NCI-H82 (cell line): Measurements from ENCODE around the gene CRYZ.
"Not testable (repeated sequence)": the region's sequence is repeated elsewhere in the genome, so short reads cannot be mapped to it uniquely, and the experiment has no call there.

ENCODE experiments used
- DNase-seq: peaks from one replicate; lab custom pipeline; 2025; lab: John Stamatoyannopoulos, UW

The CRYZ gene

DNA sequence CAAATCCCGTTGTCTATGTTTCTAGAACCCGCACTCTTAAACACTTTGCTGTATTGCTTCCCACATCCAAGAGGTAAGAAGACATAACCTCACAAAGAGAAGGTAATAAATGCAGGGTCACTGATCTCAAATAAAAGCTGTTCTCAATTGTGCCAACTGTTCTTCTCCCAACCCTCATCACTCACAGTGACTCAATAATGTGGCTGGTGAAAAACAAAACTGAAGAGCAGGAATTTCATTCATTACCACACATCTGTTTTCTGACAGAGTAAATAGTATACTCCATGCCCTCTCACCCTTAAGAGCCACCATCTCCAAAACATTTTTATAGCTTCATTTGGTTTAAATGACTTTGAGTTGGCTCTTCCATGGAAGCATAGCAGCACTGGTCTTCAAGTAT, 53.0 kb downstream of the CRYZ start:
- no peak for DNase-seq

DNA sequence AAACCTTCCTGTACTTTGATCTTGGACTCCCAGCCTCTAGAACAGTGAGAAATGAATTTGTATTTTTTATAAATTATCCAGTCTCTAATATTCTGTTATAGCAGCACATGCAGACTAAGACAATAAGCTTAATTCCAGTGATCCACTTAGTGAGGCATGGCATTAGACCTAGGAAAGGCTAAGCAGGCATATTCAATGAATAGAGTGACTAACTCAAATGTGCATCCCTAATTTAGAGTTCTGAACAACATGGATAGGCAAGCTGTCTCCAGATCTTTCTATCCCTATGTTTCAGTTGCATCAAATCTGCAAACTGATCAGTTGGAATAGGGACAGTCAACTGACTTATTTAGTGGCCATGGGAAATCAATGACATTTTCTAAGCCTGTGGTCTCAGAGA, 54.9 kb downstream of the CRYZ start:
- peak; percentile 68 for DNase-seq

DNA sequence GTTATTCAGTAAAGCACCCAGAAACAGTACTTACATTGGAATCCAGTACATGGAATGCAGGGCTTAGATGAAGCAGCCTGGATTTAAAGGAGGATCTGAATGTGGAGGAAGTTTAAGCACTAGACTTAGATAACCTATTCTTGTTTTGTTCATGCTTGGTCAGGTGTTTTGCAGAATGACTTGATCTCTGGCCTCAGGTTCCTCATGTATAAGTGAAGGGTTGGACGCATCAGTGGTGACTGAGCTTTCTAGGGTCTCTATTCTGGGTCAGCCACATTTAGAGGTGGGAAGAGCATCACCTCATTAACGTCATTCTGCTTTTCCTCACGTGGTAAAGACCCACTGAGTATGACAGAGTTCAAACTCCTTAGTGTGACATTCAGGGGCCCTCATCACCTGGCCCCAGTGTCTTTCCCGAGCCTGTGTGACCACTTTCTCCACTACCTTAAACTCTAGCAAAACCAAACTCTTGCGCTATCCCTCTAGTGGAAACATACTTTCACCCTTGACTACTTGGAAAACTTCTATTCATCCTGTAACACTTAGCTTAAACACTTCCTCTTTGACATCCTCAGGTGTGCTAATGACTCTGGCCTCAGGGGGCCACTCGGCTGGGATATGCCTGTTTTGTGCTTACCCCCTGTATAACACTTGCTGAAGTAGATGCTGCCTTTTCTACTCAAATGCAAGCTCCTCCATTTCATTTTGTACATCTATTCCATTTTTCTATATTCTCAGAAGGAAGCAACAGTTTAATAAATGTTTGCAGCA, 58.4 kb downstream of the CRYZ start:
- DNase-seq: no peak

DNA sequence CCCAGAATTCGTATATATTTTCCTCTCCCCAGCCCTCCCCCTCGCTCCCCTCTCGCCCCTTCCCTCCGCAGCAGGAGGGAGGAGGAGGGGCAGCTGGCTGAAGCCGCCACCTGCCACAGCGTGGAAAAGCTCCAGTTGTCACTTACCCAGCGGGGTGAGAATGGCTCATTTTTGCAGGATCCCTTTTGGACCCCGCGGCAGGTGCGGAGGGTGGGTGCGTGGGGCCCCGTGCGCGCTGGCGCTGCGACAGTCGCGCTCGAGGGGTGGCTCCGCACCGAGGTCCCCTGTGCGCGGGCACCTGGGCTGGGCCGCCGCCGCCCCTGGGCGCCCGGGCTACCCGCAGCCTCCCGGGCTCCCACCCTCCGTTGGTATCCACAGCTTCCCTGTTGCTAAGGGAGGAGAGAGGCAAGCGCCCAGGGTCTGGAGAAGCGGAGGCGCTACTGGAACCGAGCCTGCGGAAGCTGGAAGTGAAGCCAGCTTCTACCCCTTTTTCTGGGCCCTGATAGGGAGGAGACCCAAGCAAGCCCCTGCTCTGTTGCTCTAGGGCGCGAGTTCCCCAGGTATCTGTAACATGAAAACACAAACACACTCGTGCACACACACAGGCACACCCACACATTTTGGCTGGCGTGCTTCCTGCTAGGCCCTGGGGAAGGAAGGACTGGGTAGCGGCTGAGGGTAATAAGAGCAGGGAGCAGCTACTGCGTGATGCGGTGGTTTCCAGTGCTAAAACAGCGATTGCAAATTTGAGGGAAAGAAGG, 59.3 kb downstream of the CRYZ start, which contains the start of gene ERICH3:
ERICH3 (minus strand) TSS at position 442 of the 761 bp plus-strand sequence; CDS start at position 169, 273 bp downstream.
- no peak for DNase-seq

DNA sequence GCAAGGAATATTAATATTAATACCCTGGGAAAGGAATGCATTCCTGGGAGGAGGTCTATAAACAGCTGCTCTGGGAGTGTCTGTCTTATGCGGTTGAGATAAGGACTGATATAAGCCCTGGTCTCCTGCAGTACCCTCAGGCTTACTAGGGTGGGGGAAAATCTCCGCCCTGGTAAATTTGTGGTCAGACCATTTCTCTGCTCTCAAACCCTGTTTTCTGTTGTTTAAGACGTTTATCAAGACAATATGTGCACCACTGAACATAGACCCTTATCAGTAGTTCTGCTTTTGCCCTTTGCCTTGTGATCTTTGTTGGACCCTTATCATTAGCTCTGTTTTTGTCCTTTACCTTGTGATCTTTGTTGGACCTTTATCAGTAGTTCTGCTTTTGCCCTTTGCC, 62.0 kb downstream of the CRYZ start:
- DNase-seq: not testable (repeated sequence)
